Right lobe of liver (tissue), 4 donors: ENCODE measurements around the gene PLXNA4.

Source experiments
- CTCF ChIP-seq, 4 donors: fragments of 200-600 bp in 3 of 4; fragments of 450-650 bp in 1 of 4; IDR thresholded peaks; one replicate each; pipeline versions ENCODE4 v1.5.1 to v1.8.0; 2016 to 2022; ENCODE audit warnings: antibody characterized with exemption in 4 of 4, mild to moderate bottlenecking in 2 of 4
- POLR2A ChIP-seq: fragments of 450-650 bp; IDR thresholded peaks from one replicate; pipeline ENCODE4 v1.6.1; 2017; ENCODE audit warnings: antibody characterized with exemption, mild to moderate bottlenecking
- donor health status: DM: no; HTN: no; CAD: no.
- donor health status: DM: no; HTN: no; CAD: no.
- donor health status: DM: no; HTN: yes; CAD: no.

- TF ChIP-seq CTCF (IDR thresholded peaks at IDR 0.05) (no peak), POLR2A (no peak)
Observed at GRCh38 chr7:132526111-132526740, 50.0 kb downstream of the PLXNA4 start.
